HCT116 (cell line): ENCODE measurements around the gene CHTF8. TPM values are rescaled to one million over a fixed set of nuclear protein-coding genes. Genes with fewer than 3 reads are reported as not detected.

Source experiments
- ATAC-seq: fragments of 200-7000 bp; cut with Tn5 transposase; 2 replicates; pipeline ENCODE4 v1.9.1; 2020; ENCODE audit warnings: mild to moderate bottlenecking, moderate library complexity
- BruUV-seq: library from RNA; stranded (reverse); fragments of 400-500 nt; replicated peaks from 2 replicates; lab custom pipeline; 2021; lab: Mats Ljungman, UMichigan
- CTCF ChIA-PET: fragments of 300-600 bp; sonication (Branson Sonifier 250); formaldehyde crosslinking; loops from one replicate; lab custom pipeline; 2021; ENCODE audit warnings: antibody characterized with exemption; lab: Charles Lee
- POLR2A ChIA-PET: fragments of 300-600, 350-600 bp; sonication (Branson Sonifier 250); formaldehyde crosslinking; loops from one replicate; lab custom pipeline; 2021; ENCODE audit warnings: antibody characterized with exemption; lab: Charles Lee
- RAD21 ChIA-PET, 2 experiments: fragments of 300-600 bp; sonication (Branson Sonifier 250); formaldehyde crosslinking; loops; one replicate each; lab custom pipeline; 2023; ENCODE audit warnings: low total read pairs in 2 of 2; ENCODE audit not compliant: uncharacterized antibody in 2 of 2, unreplicated experiment in 2 of 2, low non-redundant PET in 1 of 2; lab: Charles Lee
- DNase-seq: peaks from one replicate; pipeline ENCODE4 v3.0.0-alpha.2; 2010; ENCODE audit warnings: low read depth, low spot score
- H2AFZ ChIP-seq: fragments of 200-600 bp; shearing (Covaris generic), sonication (generic); 2 replicates; pipeline ENCODE4 v1.6.1; 2017; ENCODE audit warnings: low read depth, mixed run types, mixed read lengths, antibody characterized with exemption, low read length; ENCODE audit not compliant: poor library complexity, severe bottlenecking
- H3K27ac ChIP-seq: 2 replicates; pipeline ENCODE4 v1.5.1; 2012; ENCODE audit warnings: low read depth, low read length
- H3K27me3 ChIP-seq: fragments of 200-600 bp; sonication (generic); 2 replicates; pipeline ENCODE4 v1.6.1; 2016; ENCODE audit warnings: mixed run types, low read length, mixed read lengths; ENCODE audit not compliant: insufficient read depth
- H3K36me3 ChIP-seq, 2 experiments: fragments of 200-500 bp in 1 of 2; fragments of 200-600 bp in 1 of 2; sonication (Bioruptor generic) in 1 of 2; sonication (generic) in 1 of 2; 2 replicates each; pipeline versions ENCODE4 v1.5.1 to v1.6.1; 2014 to 2016; ENCODE audit warnings: low read length in 2 of 2, inconsistent platforms in 1 of 2, mixed read lengths in 1 of 2, mixed run types in 1 of 2; ENCODE audit not compliant: insufficient read depth in 2 of 2, control insufficient read depth in 1 of 2
- H3K4me1 ChIP-seq, 2 experiments: fragments of 200-600 bp in 1 of 2; sonication (generic) in 1 of 2; 2 replicates each; pipeline versions ENCODE4 v1.5.1 to v1.6.1; 2012 to 2017; ENCODE audit warnings: low read length in 2 of 2, inconsistent platforms in 1 of 2, mild to moderate bottlenecking in 1 of 2, mixed read lengths in 1 of 2, mixed run types in 1 of 2, moderate library complexity in 1 of 2; ENCODE audit not compliant: insufficient read depth in 2 of 2, control insufficient read depth in 1 of 2
- H3K4me2 ChIP-seq: fragments of 200-600 bp; sonication (generic); 2 replicates; pipeline ENCODE4 v1.6.1; 2017; ENCODE audit warnings: mixed run types, low read length, mixed read lengths
- H3K4me3 ChIP-seq, 2 experiments: fragments of 200-600 bp in 1 of 2; sonication (generic) in 1 of 2; replicated peaks in 1 of 2; 2 replicates each; pipeline ENCODE4 v1.5.1; 2011 to 2016; ENCODE audit warnings: low read length in 2 of 2, control low read depth in 1 of 2, low read depth in 1 of 2, mild to moderate bottlenecking in 1 of 2, mixed read lengths in 1 of 2, mixed run types in 1 of 2
- H3K79me2 ChIP-seq: fragments of 200-600 bp; sonication (generic); 2 replicates; pipeline ENCODE4 v1.6.1; 2017; ENCODE audit warnings: mild to moderate bottlenecking, mixed run types, low read length, moderate library complexity, mixed read lengths; ENCODE audit not compliant: insufficient read depth
- H3K9ac ChIP-seq: fragments of 200-600 bp; sonication (generic); 2 replicates; pipeline ENCODE4 v1.6.1; 2016; ENCODE audit warnings: low read length, mixed read lengths
- H3K9me2 ChIP-seq: fragments of 200-600 bp; sonication (generic), shearing (Covaris generic); 2 replicates; pipeline ENCODE4 v1.6.1; 2017; ENCODE audit warnings: mixed run types, mild to moderate bottlenecking, moderate library complexity; ENCODE audit not compliant: insufficient read depth
- H3K9me3 ChIP-seq, 2 experiments: fragments of 200-500 bp in 1 of 2; fragments of 200-600 bp in 1 of 2; sonication (Bioruptor generic) in 1 of 2; sonication (generic) in 1 of 2; 2 replicates each; pipeline ENCODE4 v1.6.1; 2014 to 2017; ENCODE audit warnings: low read length in 2 of 2, mixed read lengths in 2 of 2, inconsistent platforms in 1 of 2, low read depth in 1 of 2, mild to moderate bottlenecking in 1 of 2, mixed run types in 1 of 2, moderate library complexity in 1 of 2; ENCODE audit not compliant: control insufficient read depth in 1 of 2, insufficient read depth in 1 of 2
- H4K20me1 ChIP-seq: fragments of 200-600 bp; sonication (generic), shearing (Covaris generic); 2 replicates; pipeline ENCODE4 v1.6.1; 2017; ENCODE audit warnings: mixed run types, mild to moderate bottlenecking, moderate library complexity; ENCODE audit not compliant: insufficient read depth
- CEBPB ChIP-seq: IDR thresholded peaks from 2 replicates; pipeline ENCODE4 v1.6.1; 2012; ENCODE audit warnings: low read depth
- ELF1 ChIP-seq: IDR thresholded peaks from 2 replicates; pipeline ENCODE4 v1.6.1; 2012; ENCODE audit warnings: low read depth, borderline replicate concordance
- EZH2 ChIP-seq: fragments of 200-600 bp; sonication (generic); IDR thresholded peaks from 2 replicates; pipeline ENCODE4 v1.6.1; 2017; ENCODE audit warnings: antibody characterized with exemption, mixed run types
- EZH2phosphoT487 ChIP-seq: fragments of 200-600 bp; IDR thresholded peaks from 2 replicates; pipeline ENCODE4 v1.6.1; 2018; ENCODE audit warnings: antibody characterized with exemption, borderline replicate concordance
- FOSL1 ChIP-seq: IDR thresholded peaks from 2 replicates; pipeline ENCODE4 v1.6.1; 2012; ENCODE audit warnings: low read depth
- JUND ChIP-seq: IDR thresholded peaks from 2 replicates; pipeline ENCODE4 v1.6.1; 2012
- POLR2A ChIP-seq: IDR thresholded peaks from 2 replicates; pipeline ENCODE4 v1.7.0; 2011; ENCODE audit warnings: borderline replicate concordance; ENCODE audit not compliant: insufficient read depth, insufficient read length; ENCODE audit errors: extremely low read depth
- POLR2AphosphoS5 ChIP-seq: IDR thresholded peaks from 2 replicates; pipeline ENCODE4 v1.6.1; 2011; ENCODE audit warnings: mild to moderate bottlenecking, low read depth, low read length, moderate library complexity
- RAD21 ChIP-seq: IDR thresholded peaks from 2 replicates; pipeline ENCODE4 v1.6.1; 2012; ENCODE audit warnings: low read depth, mild to moderate bottlenecking
- SIN3A ChIP-seq: IDR thresholded peaks from 2 replicates; pipeline ENCODE4 v1.6.1; 2012; ENCODE audit warnings: low read depth
- SP1 ChIP-seq: IDR thresholded peaks from 2 replicates; pipeline ENCODE4 v1.6.1; 2012; ENCODE audit warnings: low read depth
- SRF ChIP-seq: IDR thresholded peaks from 2 replicates; pipeline ENCODE4 v1.6.1; 2012; ENCODE audit warnings: low read depth
- TCF7L2 ChIP-seq: IDR thresholded peaks from 2 replicates; pipeline ENCODE4 v1.7.0; 2011; ENCODE audit warnings: borderline replicate concordance, inconsistent platforms; ENCODE audit not compliant: insufficient read depth, insufficient read length; ENCODE audit errors: extremely low read depth
- YY1 ChIP-seq: IDR thresholded peaks from 2 replicates; pipeline ENCODE4 v1.6.1; 2011; ENCODE audit warnings: low read length, low read depth, moderate library complexity, mild to moderate bottlenecking; ENCODE audit not compliant: insufficient replicate concordance; ENCODE audit errors: extremely low read depth
- ZFX ChIP-seq: fragments of 450-650 bp; IDR thresholded peaks from 2 replicates; pipeline ENCODE4 v1.6.1; 2017
- ZNF274 ChIP-seq: fragments of 200-500 bp; sonication (Bioruptor generic); IDR thresholded peaks from 2 replicates; pipeline ENCODE4 v1.6.1; 2014; ENCODE audit warnings: mild to moderate bottlenecking, low read depth, low read length, inconsistent platforms
- intact Hi-C: fragments of 100-400 bp; cut with micrococcal nuclease; formaldehyde crosslinking; loops from 2 replicates; pipeline ENCODE4 v1.10.0; 2022
- total RNA-seq: library from RNA; stranded (reverse); gene quantifications from one replicate; pipeline ENCODE4 v1.2.1, GENCODE V29; 2021; ENCODE audit not compliant: unreplicated experiment
- TF ChIP-seq, protein P1 (sequence below): IDR thresholded peaks from 2 replicates; pipeline ENCODE4 v1.6.1; 2012
- TF ChIP-seq, protein P2 (sequence below), 3 experiments: fragments of 200-600 bp in 1 of 3; sonication (generic) in 1 of 3; IDR thresholded peaks in 2 of 3; conservative IDR thresholded peaks in 1 of 3; 2 replicates each; pipeline ENCODE4 v1.5.1; 2012 to 2017; ENCODE audit warnings: low read depth in 2 of 3, low read length in 2 of 3, antibody characterized with exemption in 1 of 3, borderline replicate concordance in 1 of 3, control low read depth in 1 of 3, mild to moderate bottlenecking in 1 of 3, mixed read lengths in 1 of 3, mixed run types in 1 of 3, moderate library complexity in 1 of 3; ENCODE audit not compliant: insufficient read depth in 1 of 3
- TF ChIP-seq, protein P3 (sequence below): IDR thresholded peaks from 2 replicates; pipeline ENCODE4 v1.6.1; 2012; ENCODE audit warnings: low read depth
- TF ChIP-seq, protein P4 (sequence below): IDR thresholded peaks from 2 replicates; pipeline ENCODE4 v1.6.1; 2012

The CHTF8 gene
- total RNA-seq, 1 experiment from 2014 or later: 184 TPM

- ChIA-PET POLR2A (no interaction called here), CTCF (no interaction called here), RAD21 (no interaction called here)
- no peak overlapping the region for H3K4me3 ChIP-seq
- no peak for DNase-seq
- ATAC-seq: no peak
- peaks cover 44 to 72% of the 10 kb centered on the region in 2 experiments for H3K36me3 ChIP-seq
- no peak overlapping the region for H2AFZ ChIP-seq
- no peaks in the 10 kb centered on the region for H3K9me3 ChIP-seq
- H4K20me1 ChIP-seq: no peaks in the 10 kb centered on the region
- intact Hi-C loops: no loop called here
- no peak overlapping the region for H3K9ac ChIP-seq
- no peak overlapping the region for H3K27ac ChIP-seq
- peaks cover 22% of the 10 kb centered on the region; the same call in 1 of the 2 replicates for H3K79me2 ChIP-seq
- no peaks in the 10 kb centered on the region for H3K9me2 ChIP-seq
- no peaks in the 10 kb centered on the region for H3K27me3 ChIP-seq
- TF ChIP-seq EZH2 (no peak), RAD21 (no peak), YY1 (no peak), FOSL1 (no peak), POLR2A (no peak), POLR2AphosphoS5 (no peak), SP1 (no peak), ZFX (no peak), SIN3A (no peak), EZH2phosphoT487 (no peak), ZNF274 (no peak), CEBPB (no peak), ELF1 (no peak), JUND (no peak), TCF7L2 (no peak), SRF (no peak)
- TF ChIP-seq, protein P1, sequence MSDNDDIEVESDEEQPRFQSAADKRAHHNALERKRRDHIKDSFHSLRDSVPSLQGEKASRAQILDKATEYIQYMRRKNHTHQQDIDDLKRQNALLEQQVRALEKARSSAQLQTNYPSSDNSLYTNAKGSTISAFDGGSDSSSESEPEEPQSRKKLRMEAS: no peak
- TF ChIP-seq, protein P2, sequence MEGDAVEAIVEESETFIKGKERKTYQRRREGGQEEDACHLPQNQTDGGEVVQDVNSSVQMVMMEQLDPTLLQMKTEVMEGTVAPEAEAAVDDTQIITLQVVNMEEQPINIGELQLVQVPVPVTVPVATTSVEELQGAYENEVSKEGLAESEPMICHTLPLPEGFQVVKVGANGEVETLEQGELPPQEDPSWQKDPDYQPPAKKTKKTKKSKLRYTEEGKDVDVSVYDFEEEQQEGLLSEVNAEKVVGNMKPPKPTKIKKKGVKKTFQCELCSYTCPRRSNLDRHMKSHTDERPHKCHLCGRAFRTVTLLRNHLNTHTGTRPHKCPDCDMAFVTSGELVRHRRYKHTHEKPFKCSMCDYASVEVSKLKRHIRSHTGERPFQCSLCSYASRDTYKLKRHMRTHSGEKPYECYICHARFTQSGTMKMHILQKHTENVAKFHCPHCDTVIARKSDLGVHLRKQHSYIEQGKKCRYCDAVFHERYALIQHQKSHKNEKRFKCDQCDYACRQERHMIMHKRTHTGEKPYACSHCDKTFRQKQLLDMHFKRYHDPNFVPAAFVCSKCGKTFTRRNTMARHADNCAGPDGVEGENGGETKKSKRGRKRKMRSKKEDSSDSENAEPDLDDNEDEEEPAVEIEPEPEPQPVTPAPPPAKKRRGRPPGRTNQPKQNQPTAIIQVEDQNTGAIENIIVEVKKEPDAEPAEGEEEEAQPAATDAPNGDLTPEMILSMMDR (IDR thresholded peaks at IDR 0.05 in 2 of 3, conservative IDR thresholded peaks at IDR 0.05 in 1 of 3; ENCODE audit: borderline replicate concordance in 1 of 3, insufficient read depth in 1 of 3, low read depth in 2 of 3, low read length in 2 of 3): no peak
- TF ChIP-seq, protein P3, sequence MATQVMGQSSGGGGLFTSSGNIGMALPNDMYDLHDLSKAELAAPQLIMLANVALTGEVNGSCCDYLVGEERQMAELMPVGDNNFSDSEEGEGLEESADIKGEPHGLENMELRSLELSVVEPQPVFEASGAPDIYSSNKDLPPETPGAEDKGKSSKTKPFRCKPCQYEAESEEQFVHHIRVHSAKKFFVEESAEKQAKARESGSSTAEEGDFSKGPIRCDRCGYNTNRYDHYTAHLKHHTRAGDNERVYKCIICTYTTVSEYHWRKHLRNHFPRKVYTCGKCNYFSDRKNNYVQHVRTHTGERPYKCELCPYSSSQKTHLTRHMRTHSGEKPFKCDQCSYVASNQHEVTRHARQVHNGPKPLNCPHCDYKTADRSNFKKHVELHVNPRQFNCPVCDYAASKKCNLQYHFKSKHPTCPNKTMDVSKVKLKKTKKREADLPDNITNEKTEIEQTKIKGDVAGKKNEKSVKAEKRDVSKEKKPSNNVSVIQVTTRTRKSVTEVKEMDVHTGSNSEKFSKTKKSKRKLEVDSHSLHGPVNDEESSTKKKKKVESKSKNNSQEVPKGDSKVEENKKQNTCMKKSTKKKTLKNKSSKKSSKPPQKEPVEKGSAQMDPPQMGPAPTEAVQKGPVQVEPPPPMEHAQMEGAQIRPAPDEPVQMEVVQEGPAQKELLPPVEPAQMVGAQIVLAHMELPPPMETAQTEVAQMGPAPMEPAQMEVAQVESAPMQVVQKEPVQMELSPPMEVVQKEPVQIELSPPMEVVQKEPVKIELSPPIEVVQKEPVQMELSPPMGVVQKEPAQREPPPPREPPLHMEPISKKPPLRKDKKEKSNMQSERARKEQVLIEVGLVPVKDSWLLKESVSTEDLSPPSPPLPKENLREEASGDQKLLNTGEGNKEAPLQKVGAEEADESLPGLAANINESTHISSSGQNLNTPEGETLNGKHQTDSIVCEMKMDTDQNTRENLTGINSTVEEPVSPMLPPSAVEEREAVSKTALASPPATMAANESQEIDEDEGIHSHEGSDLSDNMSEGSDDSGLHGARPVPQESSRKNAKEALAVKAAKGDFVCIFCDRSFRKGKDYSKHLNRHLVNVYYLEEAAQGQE: no peak
- TF ChIP-seq, protein P4, sequence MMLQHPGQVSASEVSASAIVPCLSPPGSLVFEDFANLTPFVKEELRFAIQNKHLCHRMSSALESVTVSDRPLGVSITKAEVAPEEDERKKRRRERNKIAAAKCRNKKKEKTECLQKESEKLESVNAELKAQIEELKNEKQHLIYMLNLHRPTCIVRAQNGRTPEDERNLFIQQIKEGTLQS: no peak
- TF ChIP-seq, all 23 proteins: peak for 0
- Histone ChIP-seq H3K4me1 (peaks cover 0 to 14% of the 10 kb centered on the region in 2 experiments; a peak in 1 of 4 replicates), H3K4me2 (no peak overlapping the region)
- BruUV-seq: no TSS peak
These were observed 34.9 kb upstream of the CHTF8 start for GRCh38 chr16:69166946-69167930.
